Measurements from ENCODE around the gene CMIP. TPM values are rescaled to one million over a fixed set of nuclear protein-coding genes. Genes with fewer than 3 reads are reported as not detected.

Gene CMIP
- total RNA-seq, 1 experiment from 2014 or later = 16.0 TPM

DNA sequence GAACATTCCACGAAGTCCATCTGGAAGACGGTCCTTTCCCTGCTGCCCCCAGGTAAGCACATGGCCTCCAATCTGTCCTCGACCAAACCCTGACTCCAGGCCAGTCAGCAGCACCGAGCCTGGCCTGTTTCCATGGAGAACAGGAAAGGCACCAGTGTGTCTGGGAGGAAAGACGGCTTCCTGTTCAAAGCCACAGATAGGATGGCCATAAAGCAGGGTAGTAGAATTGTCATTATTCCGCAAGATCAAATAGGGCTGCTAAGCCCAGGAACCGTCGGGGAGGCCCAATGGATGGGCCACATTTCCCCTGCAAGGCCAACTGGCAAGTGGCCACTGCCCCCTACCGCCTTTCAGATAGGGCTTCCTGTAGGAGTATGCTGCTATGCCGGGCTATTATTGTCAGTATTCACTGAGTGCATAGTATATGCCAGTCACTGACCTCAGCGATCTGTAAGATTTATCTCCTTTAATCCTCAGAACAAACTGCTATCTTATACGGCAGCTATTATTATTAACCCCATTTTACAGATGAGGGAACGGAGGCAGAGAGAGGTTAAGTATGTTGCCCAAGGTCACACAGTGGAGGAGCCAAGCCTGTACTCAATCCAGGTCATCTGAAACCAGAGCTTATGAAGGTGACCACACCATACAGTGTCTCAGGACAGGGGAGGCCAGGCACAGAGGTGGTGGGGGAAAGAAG lies 311.5 kb downstream of the CMIP start:
- DNase-seq (ENCODE audit: low read depth) = no peak
- in situ Hi-C loops (cut with HindIII; ENCODE audit: low pct_unique_long_range_greater_than_20kb, low sequenced_read_pairs) = no loop called here

DNA sequence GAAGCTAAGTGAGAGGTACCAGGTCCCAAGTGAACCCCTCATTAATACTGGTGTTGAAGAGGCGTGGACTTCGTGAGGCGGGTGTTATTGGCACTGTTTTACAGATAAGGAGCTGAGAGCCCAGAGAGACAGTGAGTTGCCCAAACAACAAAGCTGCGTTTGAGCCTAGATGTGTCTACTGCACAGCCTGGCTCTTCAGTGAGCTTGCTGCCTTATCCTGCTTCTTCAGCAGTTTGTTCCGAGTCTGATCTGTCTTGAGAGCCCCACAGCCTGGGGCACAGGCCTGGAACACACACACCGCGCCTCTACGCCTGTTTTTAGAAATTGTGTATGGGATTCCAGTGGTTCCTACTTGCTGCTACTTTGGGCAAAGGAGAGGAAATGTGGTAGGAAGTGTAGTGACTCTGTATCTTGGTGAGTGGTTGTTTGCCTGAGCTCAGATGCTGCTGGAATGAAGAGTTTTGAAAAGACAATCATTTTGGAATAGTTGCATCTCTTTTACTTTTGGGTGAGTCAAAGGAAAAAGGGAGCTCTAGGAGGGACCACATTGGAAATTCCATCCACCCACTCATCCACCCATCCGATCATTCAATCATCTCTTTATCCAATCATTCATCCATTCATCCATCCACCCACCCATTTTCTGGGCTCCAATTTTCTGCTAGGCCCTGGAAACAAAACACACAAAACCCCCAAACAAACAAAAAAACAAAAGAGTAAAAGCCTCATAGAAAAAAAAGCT lies 312.2 kb downstream of the CMIP start:
- in situ Hi-C loops (cut with HindIII; ENCODE audit: low pct_unique_long_range_greater_than_20kb, low sequenced_read_pairs) = no loop called here

DNA sequence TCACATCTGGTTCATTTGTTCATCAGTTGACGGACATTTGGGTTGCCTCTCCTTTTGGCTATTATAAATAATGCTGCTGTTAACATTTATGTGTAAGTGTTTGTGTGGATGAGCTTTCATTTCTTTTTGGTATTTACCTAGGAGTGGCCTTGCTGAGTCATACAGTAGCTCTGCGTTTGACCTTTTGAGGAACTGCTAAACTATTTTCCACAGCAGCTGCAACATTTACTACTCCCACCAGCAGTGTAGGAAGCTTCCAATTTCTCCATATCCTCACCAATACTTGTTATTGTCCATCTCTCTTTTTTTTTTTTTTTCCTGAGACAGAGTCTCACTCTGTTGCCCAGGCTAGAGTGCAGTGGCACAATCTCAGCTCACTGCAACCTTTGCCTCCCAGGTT lies 313.8 kb downstream of the CMIP start:
- DNase-seq (ENCODE audit: low read depth) = peak; percentile 33
- in situ Hi-C loops (cut with HindIII; ENCODE audit: low pct_unique_long_range_greater_than_20kb, low sequenced_read_pairs) = no loop called here

More for the DNA sequence above, 312.2 kb downstream of the CMIP start:
- DNase-seq (ENCODE audit: low read depth) = no peak

Other genes starting within 250 kb of the CMIP start
- 3.7 and 13.7 TPM in 2 replicates for gene BCO1, start 206.1 kb upstream of the CMIP start, total RNA-seq (2014; rRNA removed; shearing (Covaris generic); ENCODE audit: low replicate concordance)
- 1.2 and 5.7 TPM in 2 replicates for gene GAN, start 129.8 kb upstream of the CMIP start, total RNA-seq (2014; rRNA removed; shearing (Covaris generic); ENCODE audit: low replicate concordance)

All from Caki2 (cell line).